BLaER1 (cell line): Measurements from ENCODE around the gene EMID1.

Source experiments
- H3K27ac ChIP-seq: shearing (Covaris generic); formaldehyde crosslinking; 2 replicates; pipeline ENCODE4 v1.8.1; 2022
- H3K27me3 ChIP-seq: shearing (Covaris generic); formaldehyde crosslinking; 2 replicates; pipeline ENCODE4 v1.8.1; 2022
- H3K36me3 ChIP-seq: shearing (Covaris generic); formaldehyde crosslinking; 2 replicates; pipeline ENCODE4 v1.8.1; 2022
- H3K4me1 ChIP-seq: shearing (Covaris generic); formaldehyde crosslinking; 2 replicates; pipeline ENCODE4 v1.8.1; 2022
- H3K4me2 ChIP-seq: shearing (Covaris generic); formaldehyde crosslinking; 2 replicates; pipeline ENCODE4 v1.8.1; 2022
- H3K4me3 ChIP-seq: shearing (Covaris generic); formaldehyde crosslinking; 2 replicates; pipeline ENCODE4 v1.8.1; 2022
- H3K9ac ChIP-seq: shearing (Covaris generic); formaldehyde crosslinking; 2 replicates; pipeline ENCODE4 v1.8.1; 2022
- H3K9me3 ChIP-seq: shearing (Covaris generic); formaldehyde crosslinking; 2 replicates; pipeline ENCODE4 v1.8.1; 2022
- H4K20me1 ChIP-seq: shearing (Covaris generic); formaldehyde crosslinking; 2 replicates; pipeline ENCODE4 v1.8.1; 2022
- Cebpa-rat ChIP-seq: shearing (Covaris generic); IDR thresholded peaks from 2 replicates; pipeline ENCODE4 v1.8.1; 2022

The EMID1 gene

DNA sequence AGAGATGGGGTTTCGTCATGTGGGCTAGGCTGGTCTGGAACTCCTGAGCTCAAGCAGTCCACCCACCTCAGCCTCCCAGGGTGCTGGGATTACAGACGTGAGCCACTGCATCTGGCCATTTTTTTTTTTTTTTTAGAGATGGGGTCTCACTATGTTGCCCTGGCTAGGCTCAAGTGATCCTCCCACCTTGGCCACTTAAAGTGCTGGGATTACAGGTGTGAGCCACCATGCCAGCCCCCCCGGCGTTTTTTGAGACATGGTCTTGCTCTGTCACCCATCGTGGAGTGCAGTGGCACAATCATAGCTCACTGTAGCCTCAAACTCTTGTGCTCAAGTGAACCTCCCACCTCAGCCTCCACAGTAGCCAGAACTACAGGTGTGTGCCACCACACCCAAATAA, 45.6 kb downstream of the EMID1 start:
- Histone ChIP-seq H3K36me3 (no peaks in the 10 kb centered on the region), H3K4me2 (no peak overlapping the region), H3K27ac (no peak overlapping the region), H3K4me1 (peaks cover 11% of the 10 kb centered on the region), H3K4me3 (no peak overlapping the region), H4K20me1 (no peaks in the 10 kb centered on the region), H3K9ac (no peak overlapping the region), H3K27me3 (no peaks in the 10 kb centered on the region), H3K9me3 (no peaks in the 10 kb centered on the region)
- TF ChIP-seq Cebpa-rat, result no peak

DNA sequence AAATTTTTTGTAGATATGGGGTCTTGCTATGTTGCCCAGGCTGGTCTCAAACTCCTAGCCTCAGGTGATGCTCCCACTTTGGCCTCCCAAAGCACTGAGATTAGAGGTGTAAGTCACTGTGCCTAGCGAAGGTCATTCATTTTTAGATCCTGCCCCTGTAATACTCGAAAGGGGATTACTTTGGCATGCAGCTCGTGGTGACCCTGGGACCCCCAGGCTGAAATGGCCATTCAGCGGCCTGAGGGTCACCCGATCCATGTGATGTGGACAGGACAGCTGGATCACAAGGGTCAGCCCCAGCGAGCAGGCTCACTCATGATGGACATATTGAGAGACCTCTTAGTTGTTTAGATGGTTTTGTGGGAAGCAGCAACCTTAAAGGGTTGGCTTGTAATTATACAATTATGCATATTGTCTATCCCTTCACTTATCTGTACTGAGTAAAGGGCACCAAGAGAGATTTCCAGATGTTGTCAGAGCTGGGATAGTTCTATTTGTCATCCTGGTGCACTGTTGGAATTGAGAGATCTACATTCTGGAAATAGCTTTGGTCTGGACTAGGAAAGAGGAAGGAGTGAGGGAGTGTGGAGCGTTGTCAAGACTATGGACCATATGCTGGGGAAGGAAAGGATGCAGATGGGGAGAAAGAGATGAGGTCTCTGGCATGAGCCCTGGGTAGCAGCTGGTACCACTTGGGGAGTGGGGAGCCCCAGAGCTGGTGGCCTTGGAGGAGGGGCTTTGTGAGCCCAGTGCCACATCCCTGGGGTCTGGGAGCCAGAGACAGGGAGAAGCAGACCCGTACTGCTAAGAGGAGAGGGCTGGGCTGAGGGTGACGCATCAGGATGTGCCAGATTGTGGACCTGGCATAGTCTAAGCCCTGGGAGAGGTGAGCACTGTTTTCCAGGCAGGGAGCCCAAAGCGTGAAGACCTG, 46.5 kb downstream of the EMID1 start:
- H3K9ac ChIP-seq, result no peak overlapping the region
- TF ChIP-seq Cebpa-rat, result no peak

DNA sequence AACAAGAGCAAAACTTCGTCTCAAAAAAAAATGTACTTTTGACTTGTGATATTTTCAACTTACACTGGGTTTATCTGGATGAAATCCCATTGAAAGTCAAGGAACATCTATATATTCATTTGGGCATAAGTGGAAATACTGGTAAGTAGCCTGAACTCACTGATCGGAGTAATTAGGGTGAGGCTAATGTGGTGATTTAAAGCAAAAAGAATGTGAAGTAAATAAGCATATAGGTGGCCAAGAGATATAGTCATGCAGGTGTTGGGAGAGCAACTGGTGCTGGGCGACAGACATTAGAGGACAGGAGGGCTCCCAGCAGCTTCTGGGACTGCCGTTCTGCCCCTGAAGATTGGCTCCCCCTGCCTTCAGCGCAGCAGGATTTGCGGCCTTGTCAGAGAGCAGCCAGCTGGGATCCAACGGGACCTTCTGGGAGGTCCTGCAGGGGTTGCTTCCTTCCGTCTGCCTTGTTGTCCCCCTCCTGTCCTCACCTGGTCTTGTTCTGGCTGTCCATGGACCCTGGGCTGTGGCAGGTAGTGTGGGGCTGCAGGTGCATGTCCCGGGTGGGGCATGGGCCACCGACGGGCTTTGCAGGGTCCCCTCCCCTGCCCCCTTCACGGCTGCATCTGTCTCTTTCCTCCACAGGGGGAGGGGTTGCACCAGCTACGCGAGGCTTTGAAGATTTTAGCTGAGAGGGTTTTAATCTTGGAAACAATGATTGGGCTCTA, 48.0 kb downstream of the EMID1 start:
- Histone ChIP-seq H3K36me3 (0 out of 2 replicates have a peak, but pooled peaks cover under 1% of the 10 kb centered on the region), H3K4me3 (no peak overlapping the region), H3K9ac (no peak overlapping the region), H3K4me1 (peaks cover 11% of the 10 kb centered on the region), H3K27me3 (no peaks in the 10 kb centered on the region), H3K27ac (no peak overlapping the region), H3K9me3 (no peaks in the 10 kb centered on the region), H3K4me2 (no peak overlapping the region), H4K20me1 (no peaks in the 10 kb centered on the region; the same call in 1 of the 2 replicates)
- TF ChIP-seq Cebpa-rat, result no peak

More for the DNA sequence above, 46.5 kb downstream of the EMID1 start:
- Histone ChIP-seq H4K20me1 (no peaks in the 10 kb centered on the region), H3K36me3 (no peaks in the 10 kb centered on the region), H3K4me2 (no peak overlapping the region), H3K4me1 (peaks cover 11% of the 10 kb centered on the region), H3K9me3 (no peaks in the 10 kb centered on the region), H3K27ac (no peak overlapping the region), H3K27me3 (no peaks in the 10 kb centered on the region), H3K4me3 (no peak overlapping the region)

DNA sequence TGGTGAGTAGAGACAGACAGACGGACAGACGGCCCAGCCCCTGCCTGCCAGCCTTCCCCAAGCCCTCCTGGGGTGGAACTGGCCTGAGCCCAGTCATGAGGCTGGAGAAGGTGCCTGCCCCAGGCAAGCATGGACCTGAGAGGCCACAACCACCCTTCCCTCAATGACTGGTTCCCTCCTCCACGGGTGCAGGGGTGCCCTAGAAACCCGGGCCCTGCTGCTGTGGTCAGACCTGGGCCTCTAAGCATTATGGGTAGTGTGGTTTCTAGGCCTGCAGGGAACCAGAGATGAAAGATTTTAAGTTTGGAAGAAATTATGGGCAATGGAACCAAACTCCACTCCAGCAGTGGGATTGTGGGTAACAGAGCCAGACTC, 48.6 kb downstream of the EMID1 start:
- no peak overlapping the region for H3K9ac ChIP-seq
- no peak overlapping the region for H3K4me3 ChIP-seq
- no peaks in the 10 kb centered on the region for H3K27me3 ChIP-seq
- peaks cover 6% of the 10 kb centered on the region; the same call in 1 of the 2 replicates for H3K36me3 ChIP-seq
- H3K4me2 ChIP-seq, result 0 out of 2 replicates have a peak overlapping the region, but pooled peaks have one; percentile 13
- no peaks in the 10 kb centered on the region; the same call in 1 of the 2 replicates for H4K20me1 ChIP-seq
- H3K9me3 ChIP-seq, result no peaks in the 10 kb centered on the region
- no peak for TF ChIP-seq Cebpa-rat
- H3K27ac ChIP-seq, result no peak overlapping the region
- H3K4me1 ChIP-seq, result peaks cover 11% of the 10 kb centered on the region

DNA sequence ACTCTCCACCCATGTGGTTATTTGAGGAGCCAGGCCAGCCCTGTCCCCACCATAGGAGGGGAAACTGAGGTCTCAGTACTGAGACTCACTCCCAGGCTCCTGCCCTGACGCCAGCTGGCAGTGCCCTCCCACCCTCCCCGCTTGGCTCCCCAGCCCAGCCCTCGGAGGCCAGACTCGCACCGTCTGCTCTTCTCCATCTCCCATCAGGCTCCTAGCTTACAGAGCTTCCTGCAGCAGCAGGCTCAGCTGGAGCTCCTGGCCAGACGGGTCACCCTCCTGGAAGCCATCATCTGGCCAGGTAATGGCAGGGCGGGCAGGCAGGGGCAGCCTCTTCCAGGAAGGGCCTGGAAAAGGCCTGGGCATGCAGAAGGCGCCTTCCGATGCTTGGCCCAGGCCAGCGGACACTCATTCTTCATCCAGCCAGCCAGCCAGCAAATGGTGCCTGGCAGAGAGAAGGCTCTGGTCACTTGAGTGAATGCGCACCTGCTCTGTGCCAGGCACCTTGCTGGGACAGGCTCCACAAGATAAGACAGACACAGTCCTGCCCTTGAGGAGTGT, 49.4 kb downstream of the EMID1 start:
- Histone ChIP-seq H3K4me1 (peaks cover 13% of the 10 kb centered on the region), H3K9me3 (no peaks in the 10 kb centered on the region), H3K4me2 (no peak overlapping the region), H3K36me3 (peaks cover 15% of the 10 kb centered on the region), H4K20me1 (peaks cover 6% of the 10 kb centered on the region; the same call in 1 of the 2 replicates), H3K27ac (no peak overlapping the region), H3K9ac (no peak overlapping the region), H3K27me3 (no peaks in the 10 kb centered on the region), H3K4me3 (no peak overlapping the region)
- TF ChIP-seq Cebpa-rat, result no peak

DNA sequence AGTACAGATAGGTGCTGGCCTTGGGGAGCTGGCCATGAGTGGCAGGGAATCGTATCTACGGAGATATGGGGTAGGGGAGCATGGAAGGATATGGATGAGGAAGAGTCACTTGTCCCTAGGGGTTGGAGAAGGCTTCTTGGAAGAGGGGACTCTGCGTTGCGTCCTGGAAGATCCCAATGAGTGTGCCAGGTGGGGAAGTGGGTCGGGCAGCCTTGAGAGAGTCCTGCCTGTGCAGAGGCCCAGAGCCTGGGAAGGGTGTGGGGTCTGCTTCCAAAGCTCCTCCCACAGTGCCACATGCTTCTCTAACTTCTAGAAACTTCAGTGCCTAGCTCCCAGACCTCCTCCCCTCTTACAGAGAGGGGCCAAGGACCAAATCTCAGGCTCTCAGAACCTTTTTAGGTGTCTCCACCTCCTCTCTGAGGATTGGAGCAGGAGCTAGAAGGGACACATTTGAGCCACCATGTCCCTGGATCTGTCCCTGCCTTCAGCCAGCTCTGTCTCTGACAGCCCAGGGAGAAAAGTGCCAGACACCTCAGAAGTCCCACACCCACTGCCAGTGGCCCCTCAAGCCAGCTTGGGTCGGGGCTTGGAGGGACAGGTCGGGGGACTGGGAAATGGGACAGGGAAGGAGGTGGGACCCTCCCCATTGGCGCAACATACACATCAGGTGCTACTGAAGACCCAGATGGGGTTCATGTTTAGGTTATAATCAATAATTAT, 51.1 kb downstream of the EMID1 start:
- Histone ChIP-seq H3K9me3 (no peaks in the 10 kb centered on the region), H3K4me2 (no peak overlapping the region), H3K27ac (no peak overlapping the region), H4K20me1 (peaks cover 22% of the 10 kb centered on the region), H3K4me1 (peaks cover 19% of the 10 kb centered on the region), H3K36me3 (peaks cover 22% of the 10 kb centered on the region), H3K4me3 (no peak overlapping the region), H3K27me3 (no peaks in the 10 kb centered on the region), H3K9ac (no peak overlapping the region)
- TF ChIP-seq Cebpa-rat, result no peak

DNA sequence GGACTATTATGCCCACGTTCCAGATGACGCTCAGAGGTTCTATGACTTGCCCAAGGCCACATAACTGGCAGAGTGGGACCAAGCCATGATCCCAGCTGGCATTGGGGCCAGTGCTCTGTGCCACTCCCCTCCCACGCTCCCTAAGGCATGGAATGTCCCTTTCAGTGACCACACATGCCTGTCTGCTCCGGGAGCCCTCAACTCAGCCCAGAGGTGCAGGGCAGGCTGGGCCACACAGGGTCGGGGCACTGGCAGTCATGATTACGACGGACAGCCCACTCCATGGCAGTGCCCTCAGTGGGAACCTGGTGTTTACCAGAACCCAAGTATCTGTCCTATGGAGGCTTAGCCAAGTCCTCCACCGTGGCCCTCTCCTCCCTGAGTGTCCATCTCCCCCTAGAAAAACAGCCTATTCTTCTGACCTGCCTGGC, 52.1 kb downstream of the EMID1 start:
- H3K36me3 ChIP-seq, result peaks cover 22% of the 10 kb centered on the region
- H3K4me1 ChIP-seq, result peaks cover 22% of the 10 kb centered on the region
- no peak overlapping the region for H3K4me3 ChIP-seq
- H3K9me3 ChIP-seq, result no peaks in the 10 kb centered on the region
- H4K20me1 ChIP-seq, result peaks cover 29% of the 10 kb centered on the region
- H3K27me3 ChIP-seq, result no peaks in the 10 kb centered on the region
- no peak for TF ChIP-seq Cebpa-rat
- no peak overlapping the region for H3K9ac ChIP-seq
- no peak overlapping the region for H3K4me2 ChIP-seq
- H3K27ac ChIP-seq, result no peak overlapping the region

DNA sequence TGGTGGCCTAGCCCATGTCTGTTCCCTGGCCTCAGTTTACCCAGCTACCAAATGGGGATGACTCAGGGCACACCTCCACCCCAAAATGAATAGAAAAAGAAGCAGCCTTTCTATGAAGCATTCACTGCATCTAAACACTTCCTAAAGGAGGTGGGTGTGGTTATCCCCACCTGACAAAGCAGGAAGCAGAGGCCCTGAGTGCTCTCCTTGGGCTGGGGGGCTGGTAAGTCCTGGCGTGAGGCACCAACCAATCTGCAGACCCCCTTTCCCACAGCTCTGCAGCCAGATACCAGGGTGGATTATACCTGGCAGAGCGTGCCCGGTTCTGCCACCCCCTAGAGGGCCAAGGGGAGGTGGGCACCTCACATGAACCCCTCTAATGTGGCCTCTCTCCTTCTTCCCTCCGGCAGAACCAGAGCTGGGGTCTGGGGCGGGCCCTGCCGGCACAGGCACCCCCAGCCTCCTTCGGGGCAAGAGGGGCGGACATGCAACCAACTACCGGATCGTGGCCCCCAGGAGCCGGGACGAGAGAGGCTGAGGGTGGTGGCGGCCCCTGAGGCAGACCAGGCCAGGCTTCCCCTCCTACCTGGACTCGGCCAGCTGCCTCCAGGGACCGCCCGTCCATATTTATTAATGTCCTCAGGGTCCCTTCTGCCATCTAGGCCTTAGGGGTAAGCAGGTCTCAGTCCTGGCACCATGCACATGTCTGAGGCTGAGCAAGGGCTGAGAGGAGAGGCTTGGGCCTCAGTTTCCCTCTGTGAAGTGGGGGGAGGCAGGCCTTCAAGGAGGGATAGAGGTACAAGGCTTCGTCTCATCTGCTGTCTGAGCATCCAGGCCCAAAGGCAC, 52.9 kb downstream of the EMID1 start:
- Histone ChIP-seq H3K27me3 (no peaks in the 10 kb centered on the region), H3K4me3 (no peak overlapping the region), H3K36me3 (peaks cover 22% of the 10 kb centered on the region), H3K4me1 (peaks cover 30% of the 10 kb centered on the region), H4K20me1 (peaks cover 38% of the 10 kb centered on the region), H3K27ac (no peak overlapping the region), H3K9ac (no peak overlapping the region), H3K9me3 (no peaks in the 10 kb centered on the region), H3K4me2 (no peak overlapping the region)
- TF ChIP-seq Cebpa-rat, result no peak
